DND-41 (cell line): ENCODE measurements around the gene CD93.

Experiments
- CTCF ChIP-seq: IDR thresholded peaks from 2 replicates; pipeline ENCODE4 v1.5.1; 2012; ENCODE audit warnings: borderline replicate concordance, low read length, moderate library complexity, mild to moderate bottlenecking; ENCODE audit not compliant: poor library complexity, severe bottlenecking; ENCODE audit errors: extremely low read depth
- EZH2 ChIP-seq: IDR thresholded peaks from 3 replicates; pipeline ENCODE4 v1.6.1; 2012; ENCODE audit warnings: borderline replicate concordance, low read depth, mild to moderate bottlenecking, moderate library complexity, low read length, inconsistent platforms; ENCODE audit not compliant: severe bottlenecking

GRCh38 chr20:23095499-23095898 is 9.4 kb upstream of the CD93 start:
- TF ChIP-seq CTCF (no peak), EZH2 (no peak)
